Chondrocyte (in vitro differentiated cells): ENCODE results near the gene MRPL34. TPM values are rescaled to one million over a fixed set of nuclear protein-coding genes. Genes with fewer than 3 reads are reported as not detected.
"Not testable (repeated sequence)": the region's sequence is repeated elsewhere in the genome, so short reads cannot be mapped to it uniquely, and the experiment has no call there.

Experiments used
- DNase-seq: peaks from one replicate; pipeline ENCODE4 v3.0.0; 2021; ENCODE audit warnings: mixed read lengths, low spot score
- H3K27ac Mint-ChIP-seq: one replicate; pipeline ENCODE4 v1.8.0; 2021; ENCODE audit warnings: mild to moderate bottlenecking, moderate library complexity, mixed read lengths; ENCODE audit not compliant: unreplicated experiment
- H3K27me3 Mint-ChIP-seq: 2 replicates; pipeline ENCODE4 v1.8.0; 2021; ENCODE audit warnings: low read depth, mixed read lengths
- H3K36me3 Mint-ChIP-seq: 2 replicates; pipeline ENCODE4 v1.8.0; 2021; ENCODE audit warnings: low read depth, mixed read lengths
- H3K4me1 Mint-ChIP-seq: 2 replicates; pipeline ENCODE4 v1.8.0; 2021; ENCODE audit warnings: low read depth, mild to moderate bottlenecking, mixed read lengths
- H3K4me3 Mint-ChIP-seq: one replicate; pipeline ENCODE4 v1.8.0; 2021; ENCODE audit warnings: mild to moderate bottlenecking, moderate library complexity, mixed read lengths; ENCODE audit not compliant: unreplicated experiment
- H3K9me3 Mint-ChIP-seq: 2 replicates; pipeline ENCODE4 v1.8.0; 2021; ENCODE audit warnings: low read depth, mixed read lengths
- CTCF ChIP-seq: fragments of 200-600 bp; sonication (generic); IDR thresholded peaks from 2 replicates; pipeline ENCODE4 v1.5.0; 2021; ENCODE audit warnings: antibody characterized with exemption, mild to moderate bottlenecking, moderate library complexity
- total RNA-seq: library from RNA; stranded (reverse); gene quantifications from 3 replicates; pipeline ENCODE4 v1.2.1, GENCODE V29; 2021

The MRPL34 gene
- total RNA-seq, 1 donor from 2014 or later, result 56.6 TPM

- no peak overlapping the region for H3K4me3 Mint-ChIP-seq
- no peak overlapping the region for H3K27ac Mint-ChIP-seq
- no peaks in the 10 kb centered on the region for H3K9me3 Mint-ChIP-seq
- H3K27me3 Mint-ChIP-seq, result no peaks in the 10 kb centered on the region
- H3K4me1 Mint-ChIP-seq, result peaks cover 7% of the 10 kb centered on the region
- H3K36me3 Mint-ChIP-seq, result no peaks in the 10 kb centered on the region
- no peak for DNase-seq
- no peak for TF ChIP-seq CTCF
Observed at GRCh38 chr19:17286752-17287151, 18.9 kb upstream of the MRPL34 start.

- Mint-ChIP-seq H3K27me3 (no peaks in the 10 kb centered on the region), H3K4me3 (peak overlapping the region; percentile 22), H3K36me3 (no peaks in the 10 kb centered on the region), H3K4me1 (peaks cover 8% of the 10 kb centered on the region), H3K9me3 (no peaks in the 10 kb centered on the region), H3K27ac (no peak overlapping the region)
- TF ChIP-seq CTCF, result no peak
- DNase-seq, result no peak
Observed at GRCh38 chr19:17289489-17289888, 16.2 kb upstream of the MRPL34 start.

- Mint-ChIP-seq H3K27me3 (no peaks in the 10 kb centered on the region), H3K4me1 (peaks cover 8% of the 10 kb centered on the region), H3K4me3 (peak overlapping the region; percentile 82), H3K36me3 (no peaks in the 10 kb centered on the region), H3K9me3 (no peaks in the 10 kb centered on the region), H3K27ac (peak overlapping the region; percentile 85)
- DNase-seq, result no peak
- TF ChIP-seq CTCF, result peak; percentile 83
Observed at GRCh38 chr19:17292301-17293074, 13.2 kb upstream of the MRPL34 start.

GRCh38 chr19:17293605-17294004, 12.1 kb upstream of the MRPL34 start:
- Mint-ChIP-seq H3K27me3 (no peaks in the 10 kb centered on the region), H3K27ac (no peak overlapping the region), H3K36me3 (peaks cover 1% of the 10 kb centered on the region), H3K4me1 (peaks cover 8% of the 10 kb centered on the region), H3K9me3 (no peaks in the 10 kb centered on the region), H3K4me3 (no peak overlapping the region)
- no peak for TF ChIP-seq CTCF
- DNase-seq, result no peak

- no peaks in the 10 kb centered on the region for H3K27me3 Mint-ChIP-seq
- H3K36me3 Mint-ChIP-seq, result peaks cover 1% of the 10 kb centered on the region
- no peak overlapping the region for H3K27ac Mint-ChIP-seq
- H3K4me1 Mint-ChIP-seq, result peaks cover 8% of the 10 kb centered on the region
- no peak for DNase-seq
- H3K9me3 Mint-ChIP-seq, result no peaks in the 10 kb centered on the region
- no peak overlapping the region for H3K4me3 Mint-ChIP-seq
- no peak for TF ChIP-seq CTCF
Observed at GRCh38 chr19:17294051-17294891, 11.4 kb upstream of the MRPL34 start.

- not testable (repeated sequence) for H3K4me1 Mint-ChIP-seq, H3K27me3 Mint-ChIP-seq, H3K9me3 Mint-ChIP-seq, H3K27ac Mint-ChIP-seq, H3K4me3 Mint-ChIP-seq, DNase-seq, H3K36me3 Mint-ChIP-seq
Observed at GRCh38 chr19:17295551-17295950, 10.1 kb upstream of the MRPL34 start.
